Stimulated activated CD4-positive, alpha-beta T cell treated with anti-CD3 and anti-CD28 coated beads, TNF-alpha, amount 100 ng/mL, for 4 hours (primary cell): ENCODE measurements around the gene NAA16.
"Not testable (repeated sequence)": the region's sequence is repeated elsewhere in the genome, so short reads cannot be mapped to it uniquely, and the experiment has no call there.

ENCODE experiments used
- DNase-seq, 3 experiments: peaks; one replicate each; pipeline ENCODE4 v3.0.0-alpha.2; 2020; ENCODE audit warnings: low read depth in 3 of 3

The NAA16 gene

GRCh38 chr13:41310963-41311405 lies at the start of gene NAA16:
Gene NAA16 (plus strand): TSS chr13:41311267. CDS start chr13:41311529, 262 bp downstream.
- peak; percentile 95 to 96 (median 95) for DNase-seq

- peak; percentile 56 to 69 (median 68) for DNase-seq
These were observed 47.7 kb upstream of the NAA16 start, which contains the start of gene MTRF1 for GRCh38 chr13:41263261-41263971. Gene MTRF1 (minus strand): TSS chr13:41263576. CDS start chr13:41260907, 2,669 bp downstream.

GRCh38 chr13:41267106-41267505 lies 44.0 kb upstream of the NAA16 start:
- no peak for DNase-seq

GRCh38 chr13:41268764-41269163 lies 42.3 kb upstream of the NAA16 start:
- DNase-seq = no peak

- no peak for DNase-seq
These were observed 39.4 kb upstream of the NAA16 start for GRCh38 chr13:41271456-41272285.

- no peak for DNase-seq
These were observed 37.1 kb upstream of the NAA16 start for GRCh38 chr13:41273831-41274441.

- no peak for DNase-seq
These were observed 36.2 kb upstream of the NAA16 start for GRCh38 chr13:41274881-41275280.

GRCh38 chr13:41276824-41277223 lies 34.2 kb upstream of the NAA16 start:
- no peak for DNase-seq

- not testable (repeated sequence) for DNase-seq
These were observed 31.9 kb upstream of the NAA16 start for GRCh38 chr13:41279156-41279555.

GRCh38 chr13:41282129-41282571 lies 28.9 kb upstream of the NAA16 start:
- DNase-seq = no peak

- DNase-seq = no peak
These were observed 26.4 kb upstream of the NAA16 start for GRCh38 chr13:41284512-41285288.

- no peak for DNase-seq
These were observed 24.7 kb upstream of the NAA16 start for GRCh38 chr13:41286370-41286769.

GRCh38 chr13:41289463-41289881 lies 21.6 kb upstream of the NAA16 start:
- no peak for DNase-seq

- no peak for DNase-seq
These were observed 19.8 kb upstream of the NAA16 start for GRCh38 chr13:41291246-41291645.

- DNase-seq = no peak
These were observed 17.8 kb upstream of the NAA16 start for GRCh38 chr13:41293272-41293671.

- DNase-seq = no peak
These were observed 16.2 kb upstream of the NAA16 start for GRCh38 chr13:41294914-41295313.

GRCh38 chr13:41295973-41296372 lies 15.1 kb upstream of the NAA16 start:
- DNase-seq = no peak

GRCh38 chr13:41296879-41297646 lies 14.0 kb upstream of the NAA16 start:
- no peak for DNase-seq

GRCh38 chr13:41299316-41300094 lies 11.6 kb upstream of the NAA16 start:
- no peak for DNase-seq

- no peak for DNase-seq
These were observed 8.3 kb upstream of the NAA16 start for GRCh38 chr13:41302743-41303142.
